GM08714 (cell line): ENCODE measurements around the gene KIRREL3.

ENCODE experiments used
- H3K4me3 ChIP-seq: fragments of 200-500 bp; sonication (Bioruptor generic); 2 replicates; pipeline ENCODE4 v1.5.1; 2014; ENCODE audit warnings: mild to moderate bottlenecking, low read length, inconsistent platforms
- ZNF274 ChIP-seq: IDR thresholded peaks from 2 replicates; pipeline ENCODE4 v1.6.1; 2012; ENCODE audit warnings: mild to moderate bottlenecking, low read depth, low read length

KIRREL3 gene

GRCh38 chr11:126588630-126589491 lies 411.7 kb downstream of the KIRREL3 start:
- TF ChIP-seq ZNF274: no peak
- no peak overlapping the region for H3K4me3 ChIP-seq

DNA sequence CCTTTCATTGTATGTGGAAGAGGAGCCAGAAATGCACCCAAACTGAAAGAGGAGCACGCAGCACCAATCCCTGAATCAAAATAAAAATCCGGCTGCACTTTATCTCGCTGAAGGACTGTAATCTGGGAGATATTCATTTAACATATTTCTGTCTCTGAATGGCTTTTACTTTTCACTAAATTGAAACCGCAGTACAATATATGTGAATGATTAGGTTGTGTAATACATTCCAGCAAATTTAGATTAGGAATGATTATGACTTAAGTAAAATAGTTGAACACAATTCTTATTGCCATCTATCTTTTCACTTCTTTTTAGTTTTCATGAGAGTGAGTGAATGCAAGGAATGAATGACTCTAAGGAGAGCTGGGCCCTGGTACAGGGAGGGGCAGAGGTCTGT lies 413.0 kb downstream of the KIRREL3 start:
- no peak overlapping the region for H3K4me3 ChIP-seq
- no peak for TF ChIP-seq ZNF274

- H3K4me3 ChIP-seq: no peak overlapping the region
- no peak for TF ChIP-seq ZNF274
Observed at GRCh38 chr11:126585774-126586491, 414.6 kb downstream of the KIRREL3 start.

DNA sequence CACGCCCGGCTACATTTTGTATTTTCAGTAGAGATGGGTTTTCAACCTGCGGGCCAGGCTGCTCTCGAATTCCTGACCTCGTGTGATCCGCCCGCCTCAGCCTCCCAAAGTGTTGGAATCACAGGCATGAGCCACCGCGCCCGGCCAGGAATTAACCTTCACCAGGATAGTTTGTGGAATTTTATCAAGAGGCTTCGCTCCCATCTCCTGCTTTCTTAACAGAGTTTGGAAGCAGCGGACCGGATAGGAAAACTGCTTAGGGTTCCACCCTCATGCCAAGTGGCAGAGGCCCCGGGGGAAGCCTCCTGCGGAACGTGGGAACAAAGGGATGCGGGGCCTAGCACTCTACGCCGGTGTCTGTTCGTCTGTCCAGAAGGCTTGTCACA lies 415.2 kb downstream of the KIRREL3 start:
- TF ChIP-seq ZNF274: no peak
- H3K4me3 ChIP-seq: no peak overlapping the region

- no peak overlapping the region for H3K4me3 ChIP-seq
- no peak for TF ChIP-seq ZNF274
Observed at GRCh38 chr11:126583594-126584427, 416.8 kb downstream of the KIRREL3 start.

GRCh38 chr11:126583101-126583500 lies 417.5 kb downstream of the KIRREL3 start:
- TF ChIP-seq ZNF274: no peak
- H3K4me3 ChIP-seq: no peak overlapping the region

DNA sequence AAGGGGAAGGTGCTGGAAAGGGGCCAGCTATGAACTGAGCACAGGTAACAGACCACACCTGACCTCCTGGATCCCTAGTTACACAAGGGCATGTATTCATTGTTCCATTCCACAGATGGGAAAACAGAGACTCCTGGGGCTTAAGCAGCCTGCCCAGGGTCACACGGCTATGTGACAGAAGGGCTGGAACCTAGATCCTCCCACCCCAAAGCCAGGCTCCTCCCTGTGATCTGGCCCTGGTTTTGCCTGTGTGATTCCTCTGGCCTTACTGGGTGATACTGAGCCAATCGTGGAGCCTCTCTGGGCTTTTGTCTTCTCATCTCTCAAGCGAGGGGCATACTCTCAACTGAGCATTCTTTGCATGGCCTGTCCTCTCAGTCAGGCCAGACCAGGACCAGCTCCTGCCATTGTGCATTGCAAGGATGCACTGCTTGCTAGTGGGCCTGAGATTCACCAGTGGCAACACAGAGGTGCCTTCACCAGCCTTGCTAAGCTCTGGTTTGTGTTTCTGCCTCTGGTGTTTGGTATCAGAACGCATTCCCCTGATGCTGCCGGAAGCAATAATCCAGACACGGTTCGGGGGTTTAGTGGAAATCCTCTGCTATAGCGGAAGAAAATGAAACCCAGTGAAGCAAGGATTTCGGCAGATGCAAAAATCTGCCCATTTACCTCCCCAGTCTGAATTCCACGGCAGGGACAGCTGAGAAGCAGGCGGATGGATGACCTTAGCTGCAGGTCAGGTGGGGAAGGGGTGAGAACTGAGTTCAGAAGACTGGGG lies 418.5 kb downstream of the KIRREL3 start:
- TF ChIP-seq ZNF274: no peak

GRCh38 chr11:126578426-126578825 lies 422.1 kb downstream of the KIRREL3 start:
- TF ChIP-seq ZNF274: no peak
- H3K4me3 ChIP-seq: no peak overlapping the region

More for the DNA sequence above, 418.5 kb downstream of the KIRREL3 start:
- no peak overlapping the region for H3K4me3 ChIP-seq

- no peak overlapping the region for H3K4me3 ChIP-seq
- no peak for TF ChIP-seq ZNF274
Observed at GRCh38 chr11:126578021-126578420, 422.5 kb downstream of the KIRREL3 start.

GRCh38 chr11:126575849-126576248 lies 424.7 kb downstream of the KIRREL3 start:
- H3K4me3 ChIP-seq: no peak overlapping the region
- no peak for TF ChIP-seq ZNF274

DNA sequence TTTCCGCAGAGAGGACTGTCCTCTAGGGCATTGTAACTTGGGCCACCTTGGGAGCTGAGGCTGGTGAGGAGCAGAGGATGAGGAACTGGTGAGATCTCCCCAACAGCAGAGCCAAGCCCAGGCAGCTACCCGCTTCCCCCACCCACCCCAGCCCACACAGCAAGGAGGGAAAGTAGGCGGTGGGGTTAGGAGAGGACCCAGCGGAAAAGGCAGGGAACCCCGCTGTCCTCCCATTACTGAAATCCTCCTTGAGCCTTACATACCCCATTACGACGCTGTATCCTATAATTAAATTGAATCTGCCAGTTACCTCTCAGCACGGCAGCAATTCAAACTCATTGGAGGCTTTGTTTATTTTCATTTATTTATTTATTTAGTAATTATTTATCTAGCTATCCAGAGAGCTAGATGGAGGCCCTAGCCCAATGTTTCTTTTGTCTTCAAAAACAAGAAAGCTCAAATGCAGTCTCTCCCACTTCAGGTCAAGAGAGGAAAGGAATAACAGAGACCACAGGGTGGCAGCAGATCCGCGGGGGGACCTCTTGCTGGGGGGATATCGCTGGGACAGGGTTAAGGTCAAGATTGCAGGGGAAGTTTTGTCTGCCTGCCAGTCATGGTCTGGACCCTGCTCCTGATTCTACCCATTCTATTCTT lies 427.1 kb downstream of the KIRREL3 start:
- no peak overlapping the region for H3K4me3 ChIP-seq
- TF ChIP-seq ZNF274: no peak

GRCh38 chr11:126570489-126570888 lies 430.1 kb downstream of the KIRREL3 start:
- no peak overlapping the region for H3K4me3 ChIP-seq
- TF ChIP-seq ZNF274: no peak

DNA sequence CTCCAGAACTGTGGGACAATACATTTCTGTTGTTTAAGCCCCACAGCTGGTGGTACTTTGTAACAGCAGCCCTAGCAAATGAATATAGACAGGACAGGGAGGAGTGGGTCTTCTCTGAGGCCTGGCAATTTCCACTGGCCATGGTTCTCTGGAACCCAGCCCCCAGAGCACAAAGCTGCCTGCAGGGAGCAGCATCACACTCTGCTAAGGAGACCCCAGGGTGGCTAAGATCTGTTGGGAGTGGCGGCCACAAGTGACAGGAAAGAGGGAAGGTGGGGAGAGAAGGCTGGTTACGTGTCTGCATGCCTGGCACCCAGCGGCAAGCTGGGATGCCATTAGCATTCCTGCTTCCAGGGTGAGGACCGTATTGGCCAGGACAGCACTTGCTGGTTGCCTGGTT lies 433.2 kb downstream of the KIRREL3 start:
- TF ChIP-seq ZNF274: no peak

More for the DNA sequence above, 433.2 kb downstream of the KIRREL3 start:
- H3K4me3 ChIP-seq: no peak overlapping the region
